CD4-positive, alpha-beta T cell treated with Interleukin-6 at 100 ng/mL for 8 hours (primary cell): ENCODE results near the gene PRPSAP2.
"Not testable (repeated sequence)": the region's sequence is repeated elsewhere in the genome, so short reads cannot be mapped to it uniquely, and the experiment has no call there.

Experiments
- DNase-seq: peaks from one replicate; pipeline ENCODE4 v3.0.0-alpha.2; 2020; ENCODE audit warnings: mixed read lengths, low spot score

Gene PRPSAP2

GRCh38 chr17:18944646-18945045 lies 86.7 kb downstream of the PRPSAP2 start:
- no peak for DNase-seq

- no peak for DNase-seq
Observed at GRCh38 chr17:18946536-18946935, 88.6 kb downstream of the PRPSAP2 start.

- DNase-seq: no peak
Observed at GRCh38 chr17:18947866-18948265, 89.9 kb downstream of the PRPSAP2 start.

GRCh38 chr17:18948476-18949006 lies 90.6 kb downstream of the PRPSAP2 start:
- no peak for DNase-seq

- DNase-seq: no peak
Observed at GRCh38 chr17:18949566-18949965, 91.6 kb downstream of the PRPSAP2 start.

GRCh38 chr17:18950346-18950745 lies 92.4 kb downstream of the PRPSAP2 start:
- no peak for DNase-seq

- DNase-seq: no peak
Observed at GRCh38 chr17:18950944-18951905, 93.3 kb downstream of the PRPSAP2 start.

- DNase-seq: no peak
Observed at GRCh38 chr17:18951941-18952842, 94.3 kb downstream of the PRPSAP2 start, which contains the start of gene SLC5A10. TSS of gene SLC5A10 (plus strand) at chr17:18952165. CDS start at chr17:18952206, 41 bp downstream.

GRCh38 chr17:18953231-18953728 lies 95.3 kb downstream of the PRPSAP2 start:
- DNase-seq: no peak

GRCh38 chr17:18954321-18954720 lies 96.4 kb downstream of the PRPSAP2 start:
- no peak for DNase-seq

- no peak for DNase-seq
Observed at GRCh38 chr17:18955009-18955408, 97.1 kb downstream of the PRPSAP2 start.

- not testable (repeated sequence) for DNase-seq
Observed at GRCh38 chr17:18956021-18956420, 98.1 kb downstream of the PRPSAP2 start.

GRCh38 chr17:18956581-18956980 lies 98.7 kb downstream of the PRPSAP2 start:
- no peak for DNase-seq

GRCh38 chr17:18957831-18958230 lies 99.9 kb downstream of the PRPSAP2 start:
- no peak for DNase-seq

GRCh38 chr17:18958611-18959010 lies 100.7 kb downstream of the PRPSAP2 start:
- no peak for DNase-seq

GRCh38 chr17:18959071-18959844 lies 101.3 kb downstream of the PRPSAP2 start:
- DNase-seq: no peak

GRCh38 chr17:18959845-18960240 lies 101.9 kb downstream of the PRPSAP2 start:
- DNase-seq: no peak

- no peak for DNase-seq
Observed at GRCh38 chr17:18960241-18960665, 102.3 kb downstream of the PRPSAP2 start.

- peak; percentile 72 for DNase-seq
Observed at GRCh38 chr17:18960803-18961511, 103.0 kb downstream of the PRPSAP2 start.

GRCh38 chr17:18961634-18962493 lies 103.9 kb downstream of the PRPSAP2 start:
- DNase-seq: no peak
